SU-DHL-6 (cell line): ENCODE measurements around the gene SLC5A11.

ENCODE experiments used
- EZH2phosphoT487 ChIP-seq: fragments of 200-600 bp; sonication (generic), shearing (Covaris generic); conservative IDR thresholded peaks from 2 replicates; pipeline ENCODE4 v1.6.1; 2018; ENCODE audit warnings: mild to moderate bottlenecking, antibody characterized with exemption, low read length, moderate library complexity, mixed read lengths
- TF ChIP-seq, protein P1 (sequence below): fragments of 200-600 bp; sonication (generic); IDR thresholded peaks from one replicate; pipeline ENCODE4 v1.5.1; 2017; ENCODE audit warnings: antibody characterized with exemption, mild to moderate bottlenecking, low read length, moderate library complexity; ENCODE audit not compliant: insufficient read depth, poor library complexity, severe bottlenecking

DNA sequence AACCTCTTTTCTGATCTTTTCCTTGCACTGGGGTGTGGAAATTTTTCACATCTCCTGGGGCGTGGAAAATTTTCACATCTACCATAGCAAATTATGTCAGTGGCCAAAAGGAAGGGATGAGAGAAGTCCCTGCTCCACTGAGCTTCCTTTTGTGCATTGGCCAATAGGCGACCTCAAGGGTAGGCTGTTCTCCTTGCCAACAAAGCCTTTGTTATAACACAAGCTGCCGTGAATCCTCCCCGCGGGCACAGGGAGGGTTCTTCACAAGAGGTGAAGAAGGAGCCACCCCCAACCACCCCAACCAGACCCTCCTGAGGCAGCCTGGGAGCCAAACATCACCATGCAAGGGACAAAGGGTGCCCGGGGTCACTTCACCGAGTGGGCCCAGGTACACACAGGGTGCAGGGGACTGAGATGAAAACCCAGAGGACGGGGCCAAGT is 6.5 kb downstream of the SLC5A11 start:
- TF ChIP-seq, protein P1, sequence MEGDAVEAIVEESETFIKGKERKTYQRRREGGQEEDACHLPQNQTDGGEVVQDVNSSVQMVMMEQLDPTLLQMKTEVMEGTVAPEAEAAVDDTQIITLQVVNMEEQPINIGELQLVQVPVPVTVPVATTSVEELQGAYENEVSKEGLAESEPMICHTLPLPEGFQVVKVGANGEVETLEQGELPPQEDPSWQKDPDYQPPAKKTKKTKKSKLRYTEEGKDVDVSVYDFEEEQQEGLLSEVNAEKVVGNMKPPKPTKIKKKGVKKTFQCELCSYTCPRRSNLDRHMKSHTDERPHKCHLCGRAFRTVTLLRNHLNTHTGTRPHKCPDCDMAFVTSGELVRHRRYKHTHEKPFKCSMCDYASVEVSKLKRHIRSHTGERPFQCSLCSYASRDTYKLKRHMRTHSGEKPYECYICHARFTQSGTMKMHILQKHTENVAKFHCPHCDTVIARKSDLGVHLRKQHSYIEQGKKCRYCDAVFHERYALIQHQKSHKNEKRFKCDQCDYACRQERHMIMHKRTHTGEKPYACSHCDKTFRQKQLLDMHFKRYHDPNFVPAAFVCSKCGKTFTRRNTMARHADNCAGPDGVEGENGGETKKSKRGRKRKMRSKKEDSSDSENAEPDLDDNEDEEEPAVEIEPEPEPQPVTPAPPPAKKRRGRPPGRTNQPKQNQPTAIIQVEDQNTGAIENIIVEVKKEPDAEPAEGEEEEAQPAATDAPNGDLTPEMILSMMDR, result no peak
- TF ChIP-seq EZH2phosphoT487, result no peak
